Activated CD4-positive, CD25-positive, alpha-beta regulatory T cell treated with anti-CD3 and anti-CD28 coated beads, Interleukin-2, amount 50 U/mL, for 72 hours (primary cell): ENCODE measurements around the gene HMGCLL1.

Source experiments
- DNase-seq: peaks from one replicate; pipeline ENCODE4 v3.0.0; 2021

Gene HMGCLL1

GRCh38 chr6:55530931-55531330, 48.1 kb downstream of the HMGCLL1 start:
- no peak for DNase-seq

GRCh38 chr6:55528624-55529023, 50.4 kb downstream of the HMGCLL1 start:
- no peak for DNase-seq

GRCh38 chr6:55524441-55524840, 54.6 kb downstream of the HMGCLL1 start:
- DNase-seq, result no peak

- DNase-seq, result no peak
These were observed 60.4 kb downstream of the HMGCLL1 start for GRCh38 chr6:55518529-55519060.

- no peak for DNase-seq
These were observed 62.3 kb downstream of the HMGCLL1 start for GRCh38 chr6:55516736-55517135.

GRCh38 chr6:55512904-55513303, 66.1 kb downstream of the HMGCLL1 start:
- no peak for DNase-seq

GRCh38 chr6:55511122-55511800, 67.7 kb downstream of the HMGCLL1 start:
- no peak for DNase-seq

GRCh38 chr6:55499591-55499990, 79.4 kb downstream of the HMGCLL1 start:
- DNase-seq, result no peak

GRCh38 chr6:55497694-55498093, 81.3 kb downstream of the HMGCLL1 start:
- no peak for DNase-seq

- no peak for DNase-seq
These were observed 82.8 kb downstream of the HMGCLL1 start for GRCh38 chr6:55496201-55496600.

- DNase-seq, result no peak
These were observed 83.7 kb downstream of the HMGCLL1 start for GRCh38 chr6:55495277-55495676.

- no peak for DNase-seq
These were observed 84.6 kb downstream of the HMGCLL1 start for GRCh38 chr6:55494411-55494810.

- no peak for DNase-seq
These were observed 86.7 kb downstream of the HMGCLL1 start for GRCh38 chr6:55492259-55492658.

- DNase-seq, result no peak
These were observed 88.1 kb downstream of the HMGCLL1 start for GRCh38 chr6:55490871-55491270.

- no peak for DNase-seq
These were observed 104.6 kb downstream of the HMGCLL1 start for GRCh38 chr6:55474382-55474781.

- DNase-seq, result no peak
These were observed 105.3 kb downstream of the HMGCLL1 start for GRCh38 chr6:55473722-55474121.

GRCh38 chr6:55469951-55470366, 109.0 kb downstream of the HMGCLL1 start:
- DNase-seq, result no peak

- DNase-seq, result no peak
These were observed 123.0 kb downstream of the HMGCLL1 start for GRCh38 chr6:55456016-55456415.

- DNase-seq, result no peak
These were observed 129.0 kb downstream of the HMGCLL1 start for GRCh38 chr6:55450005-55450404.

- no peak for DNase-seq
These were observed 129.8 kb downstream of the HMGCLL1 start for GRCh38 chr6:55449225-55449624.

GRCh38 chr6:55448451-55448850, 130.5 kb downstream of the HMGCLL1 start:
- no peak for DNase-seq

GRCh38 chr6:55447891-55448290, 131.1 kb downstream of the HMGCLL1 start:
- no peak for DNase-seq

GRCh38 chr6:55445648-55446204, 133.3 kb downstream of the HMGCLL1 start:
- DNase-seq, result no peak

- DNase-seq, result no peak
These were observed 135.5 kb downstream of the HMGCLL1 start for GRCh38 chr6:55443238-55444134.
